Activated CD8-positive, alpha-beta memory T cell treated with anti-CD3 and anti-CD28 coated beads for 36 hours (primary cell): ENCODE data around the gene IARS1. TPM values are rescaled to one million over a fixed set of nuclear protein-coding genes. Genes with fewer than 3 reads are reported as not detected.

Experiments
- CTCF ChIA-PET: fragments of 350-600 bp; sonication (Branson Sonifier 250); formaldehyde crosslinking; loops from one replicate; lab custom pipeline; 2021; ENCODE audit warnings: antibody characterized with exemption; lab: Charles Lee
- POLR2A ChIA-PET: fragments of 350-600 bp; sonication (Branson Sonifier 250); formaldehyde crosslinking; loops from one replicate; lab custom pipeline; 2021; ENCODE audit warnings: antibody characterized with exemption; lab: Charles Lee
- total RNA-seq, 2 experiments: library from RNA; stranded (reverse); gene quantifications; one replicate each; pipeline ENCODE4 v1.2.3, GENCODE V29; 2021

The IARS1 gene
- total RNA-seq, 2 experiments from 2014 or later: 266 to 275 TPM

GRCh38 chr9:92263131-92263530 is 30.4 kb downstream of the IARS1 start:
- CTCF ChIA-PET: interaction anchor here (1.6 kb wide), 1 partner anchor 11 kb away, joined by 3 read pairs; no protein-coding TSS in a partner anchor
- POLR2A ChIA-PET: no interaction called here

GRCh38 chr9:92257327-92257726 is 36.2 kb downstream of the IARS1 start:
- ChIA-PET CTCF (no interaction called here), POLR2A (no interaction called here)

GRCh38 chr9:92254381-92255337 is 38.8 kb downstream of the IARS1 start:
- CTCF ChIA-PET: interaction anchor here (0.5 kb wide), 1 partner anchor 870 kb away, joined by 3 read pairs; no protein-coding TSS in a partner anchor
- POLR2A ChIA-PET: no interaction called here

GRCh38 chr9:92253656-92254055 is 39.8 kb downstream of the IARS1 start:
- CTCF ChIA-PET: interaction anchor here (0.5 kb wide), 1 partner anchor 19 kb away, joined by 3 read pairs; no protein-coding TSS in a partner anchor
- POLR2A ChIA-PET: no interaction called here

GRCh38 chr9:92247981-92248380 is 45.5 kb downstream of the IARS1 start:
- CTCF ChIA-PET: no interaction called here
- POLR2A ChIA-PET: interaction anchor here (0.6 kb wide), 1 partner anchor 25 kb away, joined by 6 read pairs; no protein-coding TSS in a partner anchor

- ChIA-PET CTCF (no interaction called here), POLR2A (no interaction called here)
Measured at GRCh38 chr9:92247296-92247695, 46.2 kb downstream of the IARS1 start.

- ChIA-PET CTCF (interaction anchor here (1.0 kb wide), 1 partner anchor 57 kb away, joined by 3 read pairs; no protein-coding TSS in a partner anchor), POLR2A (no interaction called here)
Measured at GRCh38 chr9:92245005-92245797, 48.3 kb downstream of the IARS1 start.

Other genes with a start within 250 kb of the IARS1 start
- gene SPTLC1, start 178.3 kb downstream of the IARS1 start, total RNA-seq: 10 to 100 TPM; 58.7 to 61.3 TPM
- 10 to 100 TPM; 64.1 to 65.6 TPM for gene NOL8, start 31.7 kb upstream of the IARS1 start, total RNA-seq
- gene CENPP, start 32.3 kb upstream of the IARS1 start, total RNA-seq: 10 to 100 TPM; 21.5 to 23.8 TPM
- gene OGN, start 110.9 kb upstream of the IARS1 start, total RNA-seq: not detected
- gene OMD, start 130.8 kb upstream of the IARS1 start, total RNA-seq: not detected
- not detected for gene ASPN, start 188.8 kb upstream of the IARS1 start, total RNA-seq
- gene ECM2, start 242.3 kb upstream of the IARS1 start, total RNA-seq: not detected